IPS-20b (cell line): ENCODE results near the gene HINT2.

Source experiments
- H3K27ac ChIP-seq: one replicate; pipeline ENCODE4 v1.5.1; 2013; ENCODE audit warnings: low read length
- H3K27me3 ChIP-seq: 2 replicates; pipeline ENCODE4 v1.6.1; 2013; ENCODE audit warnings: mild to moderate bottlenecking, low read length, inconsistent platforms; ENCODE audit not compliant: insufficient read depth
- H3K36me3 ChIP-seq: 2 replicates; pipeline ENCODE4 v1.6.1; 2013; ENCODE audit warnings: low read depth, mild to moderate bottlenecking, inconsistent platforms, low read length, moderate library complexity; ENCODE audit not compliant: insufficient read depth
- H3K4me1 ChIP-seq: 2 replicates; pipeline ENCODE4 v1.6.1; 2013; ENCODE audit warnings: mild to moderate bottlenecking, control low read depth, inconsistent platforms, low read length, moderate library complexity; ENCODE audit not compliant: insufficient read depth
- H3K4me3 ChIP-seq: 2 replicates; pipeline ENCODE4 v1.5.1; 2013; ENCODE audit warnings: mild to moderate bottlenecking, low read length, inconsistent platforms
- H3K9ac ChIP-seq: 2 replicates; pipeline ENCODE4 v1.6.1; 2013; ENCODE audit warnings: low read depth, mild to moderate bottlenecking, inconsistent platforms, low read length, moderate library complexity
- H3K9me3 ChIP-seq: 2 replicates; pipeline ENCODE4 v1.6.1; 2013; ENCODE audit warnings: mild to moderate bottlenecking, low read depth, low read length, inconsistent platforms; ENCODE audit not compliant: insufficient read depth

Gene HINT2

GRCh38 chr9:35769763-35770162 is 45.1 kb downstream of the HINT2 start:
- Histone ChIP-seq H3K9ac (no peak overlapping the region), H3K4me3 (no peak overlapping the region), H3K36me3 (no peaks in the 10 kb centered on the region), H3K27ac (no peak overlapping the region), H3K4me1 (no peaks in the 10 kb centered on the region), H3K27me3 (no peaks in the 10 kb centered on the region), H3K9me3 (no peaks in the 10 kb centered on the region)

GRCh38 chr9:35767458-35767857 is 47.4 kb downstream of the HINT2 start:
- Histone ChIP-seq H3K9ac (no peak overlapping the region), H3K27me3 (no peaks in the 10 kb centered on the region), H3K9me3 (no peaks in the 10 kb centered on the region), H3K4me3 (no peak overlapping the region), H3K4me1 (no peaks in the 10 kb centered on the region), H3K36me3 (no peaks in the 10 kb centered on the region), H3K27ac (no peak overlapping the region)

- no peaks in the 10 kb centered on the region for H3K9me3 ChIP-seq
Measured at GRCh38 chr9:35766997-35767396, 47.8 kb downstream of the HINT2 start.

GRCh38 chr9:35763803-35764202 is 51.0 kb downstream of the HINT2 start:
- 0 out of 2 replicates have a peak, but pooled peaks cover 4% of the 10 kb centered on the region for H3K36me3 ChIP-seq
- H3K9me3 ChIP-seq: no peaks in the 10 kb centered on the region

More at GRCh38 chr9:35766997-35767396, 47.8 kb downstream of the HINT2 start:
- H3K9ac ChIP-seq: no peak overlapping the region
- H3K4me1 ChIP-seq: no peaks in the 10 kb centered on the region
- no peaks in the 10 kb centered on the region for H3K27me3 ChIP-seq
- H3K36me3 ChIP-seq: no peaks in the 10 kb centered on the region
- no peak overlapping the region for H3K27ac ChIP-seq
- no peak overlapping the region for H3K4me3 ChIP-seq

GRCh38 chr9:35763181-35763580 is 51.7 kb downstream of the HINT2 start:
- Histone ChIP-seq H3K4me1 (peaks cover 4% of the 10 kb centered on the region), H3K27ac (no peak overlapping the region), H3K36me3 (0 out of 2 replicates have a peak, but pooled peaks cover 4% of the 10 kb centered on the region), H3K27me3 (no peaks in the 10 kb centered on the region), H3K9me3 (no peaks in the 10 kb centered on the region), H3K9ac (no peak overlapping the region), H3K4me3 (no peak overlapping the region)

More at GRCh38 chr9:35763803-35764202, 51.0 kb downstream of the HINT2 start:
- Histone ChIP-seq H3K4me1 (no peaks in the 10 kb centered on the region), H3K27ac (no peak overlapping the region), H3K9ac (no peak overlapping the region), H3K4me3 (no peak overlapping the region), H3K27me3 (no peaks in the 10 kb centered on the region)
